ENCODE results near the gene RNF181.
A peak's percentile ranks its signal among the peaks of the same experiment; 100 is the strongest.
"Not testable (repeated sequence)": the region's sequence is repeated elsewhere in the genome, so short reads cannot be mapped to it uniquely, and the experiment has no call there.

RNF181 gene

GRCh38 chr2:85607268-85608215 lies 12.0 kb downstream of the RNF181 start:
- H3K4me3 ChIP-seq (ENCODE audit: low read depth, low read length), result no peak overlapping the region
- TF ChIP-seq CTCF (IDR thresholded peaks at IDR 0.05; ENCODE audit: low read depth, low read length), result no peak

- no peak for TF ChIP-seq CTCF (IDR thresholded peaks at IDR 0.05; ENCODE audit: low read depth, low read length)
- H3K4me3 ChIP-seq (ENCODE audit: low read depth, low read length), result peak overlapping the region; percentile 80
These were observed 15.7 kb downstream of the RNF181 start for GRCh38 chr2:85611217-85611704.

DNA sequence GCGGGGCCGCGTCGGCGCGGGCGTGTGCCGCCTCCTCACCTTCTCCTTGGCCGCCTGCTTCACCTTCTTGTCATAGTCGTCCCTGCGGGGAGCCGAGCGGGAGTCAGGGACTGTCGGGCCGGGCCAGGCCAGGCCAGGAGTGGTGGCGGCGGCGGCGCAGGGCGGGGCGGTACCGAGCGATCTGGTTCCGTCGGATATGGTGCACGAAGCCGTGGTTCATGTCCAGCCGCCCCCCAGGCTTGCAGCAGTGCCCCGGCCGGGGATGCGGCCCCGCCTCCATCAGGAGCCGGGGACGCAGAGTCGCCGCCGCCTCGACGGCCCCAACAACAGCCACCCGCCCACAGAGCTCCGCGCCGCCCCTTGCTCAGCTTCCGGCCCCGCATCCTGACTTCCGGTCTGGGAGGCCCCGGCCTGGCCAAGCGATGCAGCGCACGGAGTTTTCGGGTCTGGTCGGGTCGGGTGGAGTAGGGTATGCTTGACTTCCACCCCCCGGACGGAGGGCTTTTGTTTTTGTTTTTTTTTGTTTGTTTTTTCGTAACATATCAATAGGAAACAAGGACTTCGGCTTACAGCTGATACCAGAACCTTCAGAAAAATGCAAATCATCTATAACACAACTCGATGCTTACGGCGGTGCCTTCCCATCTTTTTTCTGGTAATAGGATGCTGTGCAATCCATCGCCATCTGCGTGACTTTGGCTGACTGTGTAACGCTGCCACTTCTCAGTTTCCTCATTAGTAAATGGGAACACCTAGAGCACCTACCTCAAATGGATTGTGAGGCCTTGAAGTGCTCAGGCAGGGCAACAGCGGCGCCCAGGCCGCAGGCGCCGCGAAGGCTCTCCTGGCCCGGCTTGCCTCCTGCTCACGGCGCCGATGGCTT lies 16.4 kb downstream of the RNF181 start, which contains the start of gene C2orf68:
Gene C2orf68 (minus strand): TSS at position 362 of the 883 bp plus-strand sequence. CDS start 82 bp downstream, at position 280.
- no peak for TF ChIP-seq CTCF (IDR thresholded peaks at IDR 0.05; ENCODE audit: low read depth, low read length)
- peak within 1 kb of the TSS; percentile 80 for H3K4me3 ChIP-seq (ENCODE audit: low read depth, low read length)

GRCh38 chr2:85613717-85614515 lies 18.4 kb downstream of the RNF181 start:
- H3K4me3 ChIP-seq (ENCODE audit: low read depth, low read length), result no peak overlapping the region
- TF ChIP-seq CTCF (IDR thresholded peaks at IDR 0.05; ENCODE audit: low read depth, low read length), result no peak

- not testable (repeated sequence) for H3K4me3 ChIP-seq (ENCODE audit: low read depth, low read length)
These were observed 19.2 kb downstream of the RNF181 start for GRCh38 chr2:85614757-85615156.

DNA sequence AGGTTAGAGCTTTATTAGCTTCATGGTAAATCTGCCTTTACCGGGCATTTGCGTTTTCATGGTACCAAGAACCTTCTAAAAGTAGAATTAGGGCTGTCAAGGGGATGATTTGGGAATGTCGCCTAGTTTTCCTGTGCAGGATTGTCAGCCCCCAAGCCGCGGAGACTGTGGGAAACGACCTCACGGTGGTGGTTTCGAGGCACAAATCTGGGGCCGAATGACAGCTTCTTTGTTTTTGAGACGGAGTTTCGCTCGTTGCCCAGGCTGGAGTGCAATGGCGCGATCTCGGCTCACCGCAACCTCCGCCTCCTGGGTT lies 19.8 kb downstream of the RNF181 start:
- H3K4me3 ChIP-seq (ENCODE audit: low read depth, low read length), result no peak overlapping the region
- TF ChIP-seq CTCF (IDR thresholded peaks at IDR 0.05; ENCODE audit: low read depth, low read length), result no peak

DNA sequence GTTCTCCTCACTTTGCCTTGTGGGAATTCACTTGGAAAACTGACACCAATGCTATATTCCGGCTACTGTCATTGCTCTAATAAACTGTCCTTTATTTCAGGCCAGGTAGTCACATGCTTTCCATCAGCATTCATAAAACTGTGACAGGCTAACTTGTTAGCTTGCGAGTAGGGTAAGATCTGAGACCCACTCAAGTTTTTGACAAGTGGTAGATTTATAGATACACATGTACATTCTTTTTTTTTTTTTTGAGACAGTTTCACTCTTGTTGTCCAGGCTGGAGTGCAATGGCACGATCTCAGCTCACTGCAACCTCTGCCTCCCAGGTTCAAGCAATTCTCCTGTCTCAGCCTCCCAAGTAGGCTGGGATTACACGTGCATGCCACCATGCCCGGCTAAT lies 22.2 kb downstream of the RNF181 start:
- H3K4me3 ChIP-seq (ENCODE audit: low read depth, low read length), result 0 out of 2 replicates have a peak overlapping the region, but pooled peaks have one; percentile 3

All from WI38 (cell line).